Activated CD4-positive, alpha-beta T cell treated with anti-CD3 and anti-CD28 coated beads for 36 hours (primary cell): Measurements from ENCODE around the gene EID2. TPM values are rescaled to one million over a fixed set of nuclear protein-coding genes. Genes with fewer than 3 reads are reported as not detected.

ENCODE experiments used
- ATAC-seq: fragments of 200-7000 bp; cut with Tn5 transposase; one replicate; pipeline ENCODE4 v1.10.0; 2021; ENCODE audit warnings: mild to moderate bottlenecking, moderate library complexity
- CTCF ChIA-PET: fragments of 350-600 bp; sonication (Branson Sonifier 250); formaldehyde crosslinking; loops from one replicate; lab custom pipeline; 2021; ENCODE audit warnings: antibody characterized with exemption; lab: Charles Lee
- POLR2A ChIA-PET: fragments of 350-600 bp; sonication (Branson Sonifier 250); formaldehyde crosslinking; loops from one replicate; lab custom pipeline; 2021; ENCODE audit warnings: antibody characterized with exemption, inconsistent platforms; lab: Charles Lee
- DNase-seq: peaks from one replicate; pipeline ENCODE4 v3.0.0-alpha.2; 2020
- H3K27ac Mint-ChIP-seq: one replicate; pipeline ENCODE4 v1.8.0; 2021; ENCODE audit warnings: mixed read lengths
- H3K27me3 Mint-ChIP-seq: one replicate; pipeline ENCODE4 v1.8.0; 2021; ENCODE audit warnings: mixed read lengths
- H3K36me3 Mint-ChIP-seq: one replicate; pipeline ENCODE4 v1.8.0; 2021; ENCODE audit warnings: low read depth, mixed read lengths
- H3K4me1 Mint-ChIP-seq: one replicate; pipeline ENCODE4 v1.8.0; 2021; ENCODE audit warnings: mixed read lengths
- H3K4me3 Mint-ChIP-seq: one replicate; pipeline ENCODE4 v1.8.0; 2021; ENCODE audit warnings: mild to moderate bottlenecking, moderate library complexity, mixed read lengths
- H3K9me3 Mint-ChIP-seq: one replicate; pipeline ENCODE4 v1.8.0; 2021; ENCODE audit warnings: low read depth, mixed read lengths
- intact Hi-C, 2 experiments: fragments of 100-400 bp; cut with DNase I in 1 of 2; cut with micrococcal nuclease in 1 of 2; formaldehyde crosslinking; loops; one replicate each; pipeline versions ENCODE4 v1.14.2 to v1.15.1; 2022 to 2024; cut with DNase I, micrococcal nuclease
- total RNA-seq, 2 experiments: library from RNA; stranded (reverse); gene quantifications; one replicate each; pipeline ENCODE4 v1.2.3, GENCODE V29; 2021

EID2 gene
- total RNA-seq, 2 experiments from 2014 or later, result 9.0 to 10.7 TPM

GRCh38 chr19:39492788-39493187 lies 47.2 kb downstream of the EID2 start:
- ChIA-PET POLR2A (interaction anchor here (0.6 kb wide), 1 partner anchor 44 kb away, joined by 3 read pairs; no protein-coding TSS in a partner anchor), CTCF (interaction anchor here (1.0 to 1.5 kb wide), 3 partner anchors 10 to 40 kb away, joined by 4 to 6 read pairs (median 5); partner anchors contain the start of gene EID2B)
- intact Hi-C loops, result no loop called here
- Mint-ChIP-seq H3K4me3 (no peak overlapping the region), H3K36me3 (peaks cover 17% of the 10 kb centered on the region), H3K9me3 (no peaks in the 10 kb centered on the region), H3K27ac (no peak overlapping the region), H3K27me3 (peaks cover 7% of the 10 kb centered on the region), H3K4me1 (no peaks in the 10 kb centered on the region)
- no peak for DNase-seq
- ATAC-seq, result no peak

GRCh38 chr19:39492225-39492624 lies 47.7 kb downstream of the EID2 start:
- H3K9me3 Mint-ChIP-seq, result no peaks in the 10 kb centered on the region
- H3K27ac Mint-ChIP-seq, result no peak overlapping the region
- intact Hi-C loops, result no loop called here
- peaks cover 18% of the 10 kb centered on the region for H3K36me3 Mint-ChIP-seq
- CTCF ChIA-PET, result interaction anchor here (1.0 to 1.4 kb wide), 2 partner anchors 9 to 40 kb away, joined by 5 to 6 read pairs; partner anchors contain the start of gene EID2B
- POLR2A ChIA-PET, result interaction anchor here (0.6 kb wide), 3 partner anchors 44 to 871 kb away, joined by 3 to 4 read pairs (median 4); no protein-coding TSS in a partner anchor
- no peak for DNase-seq
- H3K27me3 Mint-ChIP-seq, result peaks cover 7% of the 10 kb centered on the region
- H3K4me3 Mint-ChIP-seq, result no peak overlapping the region
- ATAC-seq, result no peak
- H3K4me1 Mint-ChIP-seq, result no peaks in the 10 kb centered on the region

GRCh38 chr19:39489756-39490155 lies 50.2 kb downstream of the EID2 start:
- Mint-ChIP-seq H3K36me3 (peaks cover 29% of the 10 kb centered on the region), H3K9me3 (no peaks in the 10 kb centered on the region), H3K27me3 (no peaks in the 10 kb centered on the region), H3K4me3 (no peak overlapping the region), H3K27ac (no peak overlapping the region), H3K4me1 (no peaks in the 10 kb centered on the region)
- intact Hi-C loops, result no loop called here
- DNase-seq (no peak), ATAC-seq (no peak)
- POLR2A ChIA-PET, result no interaction called here
- CTCF ChIA-PET, result interaction anchor here (0.7 kb wide), 1 partner anchor 15 kb away, joined by 5 read pairs; no protein-coding TSS in a partner anchor

Other genes starting within 250 kb of the EID2 start
- under 1 TPM; 0.50 to 0.51 TPM for gene IFNL1, start 243.8 kb downstream of the EID2 start, total RNA-seq
- gene LRFN1, start 219.3 kb downstream of the EID2 start, total RNA-seq, result 1 to 10 TPM; 5.3 to 5.4 TPM
- gene GMFG, start 204.1 kb downstream of the EID2 start, total RNA-seq, result 100 to 1,000 TPM; 231 to 333 TPM
- 10 to 100 TPM; 45.2 to 46.9 TPM for gene SAMD4B, start 197.7 kb downstream of the EID2 start, total RNA-seq
- gene PAF1, start 149.1 kb downstream of the EID2 start, total RNA-seq, result 10 to 100 TPM; 40.4 to 54.2 TPM
- 10 to 100 TPM; 24.0 to 34.6 TPM for gene MED29, start 148.8 kb downstream of the EID2 start, total RNA-seq
- gene ZFP36, start 133.3 kb downstream of the EID2 start, total RNA-seq, result 10 to 100 TPM; 69.1 to 69.3 TPM
- gene PLEKHG2, start 127.5 kb downstream of the EID2 start, total RNA-seq, result 10 to 100 TPM; 46.0 to 65.5 TPM
- gene RPS16, start 104.2 kb downstream of the EID2 start, total RNA-seq, result 1,000 to 10,000 TPM; 3,146 to 3,331 TPM
- gene SUPT5H, start 94.6 kb downstream of the EID2 start, total RNA-seq, result 100 to 1,000 TPM; 157 to 165 TPM
- 100 to 1,000 TPM in 1 of 2 experiments, 10 to 100 TPM in 1; 99.4 to 126 TPM for gene TIMM50, start 59.3 kb downstream of the EID2 start, total RNA-seq
- under 1 TPM; 0.72 to 0.94 TPM for gene DLL3, start 41.2 kb downstream of the EID2 start, total RNA-seq
- not detected for gene SELENOV, start 25.0 kb downstream of the EID2 start, total RNA-seq
- 1 to 10 TPM; 1.4 to 3.5 TPM for gene EID2B, start 7.3 kb downstream of the EID2 start, total RNA-seq
- not detected for gene LGALS13, start 62.4 kb upstream of the EID2 start, total RNA-seq
- gene LGALS16, start 115.8 kb upstream of the EID2 start, total RNA-seq, result not detected
- 1 to 10 TPM in 1 of 2 experiments, under 1 TPM in 1; 0.80 to 1.4 TPM for gene LGALS14, start 164.3 kb upstream of the EID2 start, total RNA-seq
- gene CLC, start 197.9 kb upstream of the EID2 start, total RNA-seq, result under 1 TPM in 1 of 2 experiments, not detected in 1; 0.40 TPM
- not detected for gene LEUTX, start 238.7 kb upstream of the EID2 start, total RNA-seq